Sigmoid colon (tissue), 4 donors: ENCODE measurements around the gene PRR15L.
"Not testable (repeated sequence)": the region's sequence is repeated elsewhere in the genome, so short reads cannot be mapped to it uniquely, and the experiment has no call there.

ENCODE experiments used
- CTCF ChIP-seq, 4 experiments: fragments of 450-650 bp in 3 of 4; fragments of 200-600 bp in 1 of 4; IDR thresholded peaks; one replicate each; pipeline ENCODE4 v1.5.1; 2016 to 2019; ENCODE audit warnings: antibody characterized with exemption in 4 of 4, mild to moderate bottlenecking in 3 of 4, moderate library complexity in 2 of 4
- EP300 ChIP-seq, 4 donors: sonication (generic); formaldehyde crosslinking; IDR thresholded peaks; one replicate each; pipeline ENCODE4 v1.6.1; 2017; ENCODE audit warnings: antibody characterized with exemption in 4 of 4
- POLR2A ChIP-seq, 2 donors: fragments of 450-650 bp; IDR thresholded peaks; one replicate each; pipeline ENCODE4 v1.6.1; 2016; ENCODE audit warnings: antibody characterized with exemption in 2 of 2, mild to moderate bottlenecking in 2 of 2, moderate library complexity in 2 of 2
- POLR2AphosphoS5 ChIP-seq, 4 donors: sonication (generic); formaldehyde crosslinking; IDR thresholded peaks; one replicate each; pipeline ENCODE4 v1.6.1; 2017; ENCODE audit warnings: antibody characterized with exemption in 4 of 4

- TF ChIP-seq CTCF, EP300, POLR2AphosphoS5, POLR2A (IDR thresholded peaks at IDR 0.05): not testable (repeated sequence)
Measured at GRCh38 chr17:47919889-47920288, 37.8 kb downstream of the PRR15L start.
